PFSK-1 (cell line): ENCODE results near the gene SRSF12.

Experiments
- FOXP2 ChIP-seq: optimal IDR thresholded peaks from 2 replicates; pipeline ENCODE3; 2011; ENCODE audit warnings: borderline replicate concordance, control low read depth, inconsistent platforms; ENCODE audit not compliant: insufficient read depth; ENCODE audit errors: extremely low read length, extremely low read depth
- POLR2AphosphoS5 ChIP-seq: IDR thresholded peaks from 2 replicates; pipeline ENCODE4 v1.6.1; 2012; ENCODE audit warnings: low read depth, mild to moderate bottlenecking, control low read depth, low read length, moderate library complexity
- SIN3A ChIP-seq: IDR thresholded peaks from 2 replicates; pipeline ENCODE4 v1.6.1; 2012; ENCODE audit warnings: mild to moderate bottlenecking, low read length, moderate library complexity, borderline replicate concordance; ENCODE audit not compliant: insufficient read depth
- TAF1 ChIP-seq: IDR thresholded peaks from 2 replicates; pipeline ENCODE4 v1.6.1; 2012; ENCODE audit warnings: low read length, control low read depth, borderline replicate concordance; ENCODE audit not compliant: insufficient read depth
- TF ChIP-seq, protein P1 (sequence below), 2 experiments: IDR thresholded peaks; 2 replicates each; pipeline versions ENCODE4 v1.6.1 to v1.8.0; 2011 to 2012; ENCODE audit warnings: low read depth in 2 of 2, low read length in 2 of 2, control low read depth in 1 of 2, inconsistent platforms in 1 of 2, mild to moderate bottlenecking in 1 of 2, moderate library complexity in 1 of 2; ENCODE audit not compliant: insufficient read depth in 1 of 2

Gene SRSF12

DNA sequence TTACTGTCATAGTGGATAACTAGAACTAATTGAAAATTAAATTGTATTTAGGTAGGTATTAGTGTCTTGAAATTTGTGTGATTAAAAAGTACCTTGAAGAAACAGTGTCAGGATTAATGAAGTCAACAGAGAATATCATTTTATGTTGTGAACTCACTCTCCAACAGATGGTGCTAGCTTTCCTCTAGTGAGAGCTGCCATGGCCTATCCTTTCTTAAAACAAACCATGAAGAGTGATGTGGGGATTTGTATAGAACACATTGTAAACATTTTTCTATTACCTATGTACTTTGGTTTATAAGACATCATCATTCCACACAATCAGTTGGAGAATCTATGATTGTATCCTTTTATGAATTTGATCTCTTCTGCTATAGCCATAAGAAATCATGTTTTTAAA, 4.8 kb upstream of the SRSF12 start:
- TF ChIP-seq POLR2AphosphoS5 (no peak), TAF1 (no peak), SIN3A (no peak), FOXP2 (no peak)
- TF ChIP-seq, protein P1, sequence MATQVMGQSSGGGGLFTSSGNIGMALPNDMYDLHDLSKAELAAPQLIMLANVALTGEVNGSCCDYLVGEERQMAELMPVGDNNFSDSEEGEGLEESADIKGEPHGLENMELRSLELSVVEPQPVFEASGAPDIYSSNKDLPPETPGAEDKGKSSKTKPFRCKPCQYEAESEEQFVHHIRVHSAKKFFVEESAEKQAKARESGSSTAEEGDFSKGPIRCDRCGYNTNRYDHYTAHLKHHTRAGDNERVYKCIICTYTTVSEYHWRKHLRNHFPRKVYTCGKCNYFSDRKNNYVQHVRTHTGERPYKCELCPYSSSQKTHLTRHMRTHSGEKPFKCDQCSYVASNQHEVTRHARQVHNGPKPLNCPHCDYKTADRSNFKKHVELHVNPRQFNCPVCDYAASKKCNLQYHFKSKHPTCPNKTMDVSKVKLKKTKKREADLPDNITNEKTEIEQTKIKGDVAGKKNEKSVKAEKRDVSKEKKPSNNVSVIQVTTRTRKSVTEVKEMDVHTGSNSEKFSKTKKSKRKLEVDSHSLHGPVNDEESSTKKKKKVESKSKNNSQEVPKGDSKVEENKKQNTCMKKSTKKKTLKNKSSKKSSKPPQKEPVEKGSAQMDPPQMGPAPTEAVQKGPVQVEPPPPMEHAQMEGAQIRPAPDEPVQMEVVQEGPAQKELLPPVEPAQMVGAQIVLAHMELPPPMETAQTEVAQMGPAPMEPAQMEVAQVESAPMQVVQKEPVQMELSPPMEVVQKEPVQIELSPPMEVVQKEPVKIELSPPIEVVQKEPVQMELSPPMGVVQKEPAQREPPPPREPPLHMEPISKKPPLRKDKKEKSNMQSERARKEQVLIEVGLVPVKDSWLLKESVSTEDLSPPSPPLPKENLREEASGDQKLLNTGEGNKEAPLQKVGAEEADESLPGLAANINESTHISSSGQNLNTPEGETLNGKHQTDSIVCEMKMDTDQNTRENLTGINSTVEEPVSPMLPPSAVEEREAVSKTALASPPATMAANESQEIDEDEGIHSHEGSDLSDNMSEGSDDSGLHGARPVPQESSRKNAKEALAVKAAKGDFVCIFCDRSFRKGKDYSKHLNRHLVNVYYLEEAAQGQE (IDR thresholded peaks at IDR 0.05; ENCODE audit: insufficient read depth in 1 of 2, low read depth in 2 of 2, low read length in 2 of 2) = no peak

DNA sequence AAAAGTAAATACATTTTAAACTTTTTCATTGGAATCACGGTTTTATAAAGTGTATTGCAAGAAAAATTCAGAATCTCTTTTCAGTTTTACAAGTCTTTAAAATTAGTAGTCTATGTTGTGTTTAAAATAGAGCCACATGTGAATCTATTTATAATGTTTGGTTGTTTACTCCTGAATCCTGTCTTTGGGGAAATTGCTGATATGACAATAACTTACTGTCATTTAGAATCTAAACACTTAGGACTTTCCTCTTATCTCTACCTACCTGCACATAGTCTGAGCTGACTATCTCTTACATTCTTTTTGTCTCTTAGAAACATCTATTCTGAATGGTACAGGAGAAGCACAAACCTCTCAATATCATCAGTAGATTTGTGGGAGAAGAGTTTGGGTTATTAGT, 4.1 kb upstream of the SRSF12 start:
- TF ChIP-seq, protein P1 (IDR thresholded peaks at IDR 0.05; ENCODE audit: insufficient read depth in 1 of 2, low read depth in 2 of 2, low read length in 2 of 2) = no peak
- TF ChIP-seq TAF1 (no peak), POLR2AphosphoS5 (no peak), FOXP2 (no peak), SIN3A (no peak)

DNA sequence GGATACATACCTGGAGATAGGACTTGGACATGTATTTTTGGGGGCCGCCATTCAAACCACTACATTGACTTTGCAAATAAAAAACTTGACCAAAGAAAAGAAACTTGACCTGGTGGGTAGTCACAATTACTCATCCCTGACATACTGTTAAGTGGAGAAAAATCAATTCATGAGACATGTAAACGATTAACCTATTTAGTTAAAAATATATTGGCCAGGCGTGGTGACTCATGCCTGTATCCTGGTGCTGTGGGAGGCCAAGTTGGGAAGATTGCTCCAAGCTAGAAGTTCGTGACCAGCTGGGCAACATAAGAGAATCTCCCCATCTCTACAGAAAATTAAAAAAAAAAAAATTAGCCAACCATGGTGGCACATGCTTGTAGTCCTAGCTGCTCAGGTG, 2.5 kb upstream of the SRSF12 start:
- TF ChIP-seq POLR2AphosphoS5 (no peak), SIN3A (no peak), FOXP2 (no peak), TAF1 (no peak)
- TF ChIP-seq, protein P1 (IDR thresholded peaks at IDR 0.05; ENCODE audit: insufficient read depth in 1 of 2, low read depth in 2 of 2, low read length in 2 of 2) = no peak

DNA sequence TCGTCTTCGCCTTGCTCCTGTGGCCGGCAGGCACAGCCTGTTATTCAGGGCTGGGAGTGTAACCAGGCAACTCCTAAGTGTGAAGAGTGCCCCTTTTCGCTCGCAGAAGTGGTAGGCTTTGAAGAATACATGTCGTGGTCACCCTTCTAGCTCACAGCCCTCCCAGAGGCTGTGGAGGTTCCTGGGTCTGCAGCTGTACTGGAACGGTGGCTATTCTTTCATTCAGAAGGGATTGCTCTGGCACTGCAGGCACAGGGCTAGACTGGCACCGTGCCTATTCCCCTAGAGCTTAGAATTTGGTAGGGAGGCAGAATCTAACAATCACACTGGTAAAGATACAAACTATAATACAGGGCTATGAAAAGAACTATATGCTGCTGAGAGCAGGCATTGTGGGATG, 1.1 kb upstream of the SRSF12 start:
- TF ChIP-seq POLR2AphosphoS5 (no peak), FOXP2 (no peak), TAF1 (no peak), SIN3A (no peak)
- TF ChIP-seq, protein P1 (IDR thresholded peaks at IDR 0.05; ENCODE audit: insufficient read depth in 1 of 2, low read depth in 2 of 2, low read length in 2 of 2) = no peak

DNA sequence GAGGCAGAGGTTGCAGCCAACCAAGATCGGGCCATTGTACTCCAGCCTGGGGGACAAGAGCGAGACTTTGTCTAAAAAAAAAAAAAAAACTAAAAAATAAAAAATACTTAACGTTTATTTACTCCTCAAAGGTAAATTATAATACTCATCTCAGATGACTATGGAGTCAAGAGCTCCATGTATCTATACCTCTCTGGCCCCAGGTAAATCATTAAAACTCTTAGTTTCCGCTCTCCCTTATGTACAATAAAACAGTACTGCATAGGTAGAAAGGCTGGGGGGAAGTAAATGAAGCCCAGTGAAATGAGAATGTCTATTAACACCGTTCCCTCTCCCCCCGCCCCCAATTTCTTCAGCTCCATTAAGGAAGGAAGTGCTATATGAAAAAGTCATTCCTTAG, 1.2 kb downstream of the SRSF12 start:
- no peak for TF ChIP-seq POLR2AphosphoS5
- TF ChIP-seq FOXP2 = no peak
- TF ChIP-seq, protein P1 (IDR thresholded peaks at IDR 0.05; ENCODE audit: insufficient read depth in 1 of 2, low read depth in 2 of 2, low read length in 2 of 2) = no peak
- TF ChIP-seq SIN3A = no peak
- no peak for TF ChIP-seq TAF1
